ENCODE data around the gene MRI1.

GRCh38 chr19:13761423-13761822 lies 2.9 kb upstream of the MRI1 start:
- TF ChIP-seq CTCF (IDR thresholded peaks at IDR 0.05; ENCODE audit: extremely low read depth in 1 of 2, insufficient read depth in 1 of 2, low read depth in 1 of 2, low read length in 2 of 2) (peak in 1 of 2 donors; percentile 17), POLR2A (IDR thresholded peaks at IDR 0.05; ENCODE audit: low read depth, low read length) (no peak), EZH2 (IDR thresholded peaks at IDR 0.05; ENCODE audit: borderline replicate concordance, low read depth, low read length, severe bottlenecking) (no peak), JUN (IDR thresholded peaks at IDR 0.05; ENCODE audit: borderline replicate concordance, insufficient read depth, insufficient read length, low read depth) (no peak)

Data from endothelial cell of umbilical vein (primary cell).